Thymus (tissue), 11 donors: ENCODE results near the gene KCNIP1. TPM values are rescaled to one million over a fixed set of nuclear protein-coding genes. Genes with fewer than 3 reads are reported as not detected.

Experiments used
- DNase-seq, 9 donors: peaks; one replicate each; pipeline ENCODE4 v3.0.0-alpha.2; 2013; ENCODE audit warnings: low spot score in 9 of 9, low read depth in 6 of 9, missing footprints in 1 of 9
- H3K27ac ChIP-seq, 2 donors: one replicate each; pipeline ENCODE4 v1.5.1; 2013; ENCODE audit warnings: control low read depth in 1 of 2, low read depth in 1 of 2, low read length in 1 of 2, mild to moderate bottlenecking in 1 of 2, moderate library complexity in 1 of 2
- H3K27me3 ChIP-seq, 2 donors: one replicate each; pipeline ENCODE4 v1.5.1; 2013; ENCODE audit warnings: low read length in 1 of 2; ENCODE audit not compliant: control insufficient read depth in 2 of 2, insufficient read depth in 1 of 2
- H3K36me3 ChIP-seq, 2 donors: one replicate each; pipeline ENCODE4 v1.5.1; 2013; ENCODE audit warnings: low read length in 1 of 2, mild to moderate bottlenecking in 1 of 2, moderate library complexity in 1 of 2; ENCODE audit not compliant: control insufficient read depth in 2 of 2, insufficient read depth in 2 of 2
- H3K4me1 ChIP-seq, 2 donors: one replicate each; pipeline ENCODE4 v1.5.1; 2013; ENCODE audit warnings: low read length in 2 of 2; ENCODE audit not compliant: control insufficient read depth in 2 of 2, insufficient read depth in 2 of 2
- H3K4me3 ChIP-seq, 2 donors: one replicate each; pipeline ENCODE4 v1.5.1; 2013; ENCODE audit warnings: low read length in 2 of 2, control low read depth in 1 of 2, mild to moderate bottlenecking in 1 of 2
- H3K9me3 ChIP-seq, 2 donors: one replicate each; pipeline ENCODE4 v1.5.1; 2013; ENCODE audit warnings: low read length in 1 of 2, mild to moderate bottlenecking in 1 of 2; ENCODE audit not compliant: control insufficient read depth in 2 of 2, insufficient read depth in 1 of 2
- WGBS: extraction: QIAGEN DNeasy Blood & Tissue Kit; methylation state at CpG from one replicate; pipeline ENCODE4 v1.1.7; 2013; 5-methylcytosine and 5-hydroxymethylcytosine counted together
- polyA plus RNA-seq: library from polyadenylated mRNA; stranded (reverse); fragments of 200-250 nt; gene quantifications from one replicate; pipeline ENCODE4 v1.2.3, GENCODE V29; 2013
- total RNA-seq: library from RNA; stranded (reverse); fragments of 120-200 nt; gene quantifications from one replicate; pipeline ENCODE4 v1.2.4, GENCODE V29; 2013
- donor health status: healthy.

Gene KCNIP1
- total and polyA plus RNA-seq, 2 donors: 0.09 to 0.23 TPM

DNA sequence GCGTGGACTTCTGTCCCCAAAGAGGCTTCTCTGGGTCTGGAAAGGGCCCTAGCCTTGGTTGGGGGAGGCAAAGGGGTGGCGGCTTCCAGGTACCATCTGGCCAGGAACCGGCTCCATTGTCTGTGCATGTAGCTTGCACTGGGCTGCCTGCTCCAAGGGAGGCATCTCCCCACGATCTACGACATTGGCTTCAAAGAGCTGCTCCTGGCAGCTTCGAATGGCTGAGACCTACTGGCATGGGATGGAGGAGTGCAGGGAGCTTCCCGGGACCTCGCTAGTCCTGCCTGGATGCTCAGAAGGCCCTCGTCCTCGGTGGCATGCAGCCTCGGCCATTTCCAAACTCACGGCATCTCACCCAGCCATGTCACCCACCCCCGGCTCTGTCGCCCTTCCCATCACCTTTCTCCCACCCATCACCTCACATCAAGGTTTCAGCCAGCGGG lies 137.8 kb downstream of the KCNIP1 start:
- Histone ChIP-seq H3K4me3 (no peak overlapping the region), H3K36me3 (no peaks in the 10 kb centered on the region), H3K4me1 (no peaks in the 10 kb centered on the region), H3K27me3 (peaks cover 0 to 7% of the 10 kb centered on the region in 2 donors), H3K27ac (no peak overlapping the region), H3K9me3 (no peaks in the 10 kb centered on the region)
- DNase-seq: no peak
- WGBS: 94% methylated on average over 15 of the region's 15 CpGs

DNA sequence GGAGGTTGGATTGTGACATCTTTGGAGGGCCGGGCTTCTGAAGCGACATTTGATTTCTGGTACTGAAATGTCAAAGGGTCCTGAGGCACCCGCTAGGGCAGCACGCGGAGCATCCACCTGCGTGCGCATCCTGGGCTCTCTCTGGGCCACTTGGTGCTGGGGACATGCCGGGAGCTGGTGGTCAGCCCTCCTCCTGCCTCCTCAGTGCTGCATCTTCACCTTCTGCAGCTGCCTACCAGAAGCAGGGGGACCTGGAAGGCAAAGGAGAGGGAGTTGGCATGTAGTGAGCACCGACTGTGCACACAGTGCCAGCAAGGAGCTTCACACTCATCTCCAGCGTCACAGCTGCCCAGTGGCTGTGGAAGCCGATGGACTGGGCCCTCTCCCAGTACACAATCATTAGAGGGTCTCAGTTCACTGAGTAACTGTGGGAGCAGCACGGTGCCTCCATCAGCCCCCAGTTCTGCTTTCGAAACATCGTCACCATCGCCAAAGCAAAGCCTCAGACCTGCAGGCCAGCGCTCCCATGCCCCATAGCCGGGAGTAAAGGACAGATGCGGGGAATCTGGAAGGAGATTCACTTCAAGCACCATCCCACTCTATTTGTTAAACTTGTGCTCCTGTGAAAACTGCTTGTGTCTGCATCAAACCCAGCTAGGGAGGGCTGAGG lies 138.4 kb downstream of the KCNIP1 start:
- WGBS: 87% methylated on average over 18 of the region's 18 CpGs
- no peak for DNase-seq
- no peaks in the 10 kb centered on the region for H3K4me1 ChIP-seq
- H3K4me3 ChIP-seq: no peak overlapping the region
- H3K36me3 ChIP-seq: no peaks in the 10 kb centered on the region
- peaks cover 0 to 7% of the 10 kb centered on the region in 2 donors for H3K27me3 ChIP-seq
- no peak overlapping the region for H3K27ac ChIP-seq
- no peaks in the 10 kb centered on the region for H3K9me3 ChIP-seq

DNA sequence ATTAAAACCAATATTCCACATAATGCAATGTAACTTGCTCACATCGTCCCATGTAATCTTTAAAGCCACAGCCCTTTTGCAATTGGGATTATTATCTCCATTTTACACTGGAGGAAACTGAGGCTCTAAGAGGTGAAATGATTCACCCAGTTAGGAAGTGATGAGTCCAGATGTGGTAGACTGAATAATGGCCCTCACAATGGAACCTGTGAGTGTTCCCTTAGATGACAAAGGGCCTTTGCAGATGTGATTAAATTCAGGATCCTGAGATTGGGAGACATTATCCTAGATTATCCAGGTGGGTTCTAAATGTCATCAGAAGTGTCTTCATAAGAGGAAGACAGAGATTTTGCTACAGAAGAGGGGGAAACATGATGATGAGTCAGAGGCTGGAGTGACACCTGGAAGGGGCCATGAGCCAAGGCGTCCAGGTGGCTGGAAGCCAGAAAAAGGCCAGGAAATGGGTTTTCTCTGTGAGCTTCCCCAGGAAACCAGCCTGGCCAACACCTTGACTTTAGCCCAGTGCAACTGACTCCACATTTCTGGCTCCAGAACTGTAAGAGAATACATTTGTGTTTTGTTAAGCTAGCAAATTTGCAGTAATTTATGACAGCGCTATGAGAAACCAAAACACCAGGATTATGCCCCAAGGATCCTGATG lies 139.1 kb downstream of the KCNIP1 start:
- WGBS: 33% methylated on average over 3 of the region's 3 CpGs
- no peaks in the 10 kb centered on the region for H3K4me1 ChIP-seq
- H3K27me3 ChIP-seq: peaks cover 0 to 7% of the 10 kb centered on the region in 2 donors
- no peak overlapping the region for H3K4me3 ChIP-seq
- DNase-seq: no peak
- H3K27ac ChIP-seq: no peak overlapping the region
- no peaks in the 10 kb centered on the region for H3K9me3 ChIP-seq
- H3K36me3 ChIP-seq: no peaks in the 10 kb centered on the region

DNA sequence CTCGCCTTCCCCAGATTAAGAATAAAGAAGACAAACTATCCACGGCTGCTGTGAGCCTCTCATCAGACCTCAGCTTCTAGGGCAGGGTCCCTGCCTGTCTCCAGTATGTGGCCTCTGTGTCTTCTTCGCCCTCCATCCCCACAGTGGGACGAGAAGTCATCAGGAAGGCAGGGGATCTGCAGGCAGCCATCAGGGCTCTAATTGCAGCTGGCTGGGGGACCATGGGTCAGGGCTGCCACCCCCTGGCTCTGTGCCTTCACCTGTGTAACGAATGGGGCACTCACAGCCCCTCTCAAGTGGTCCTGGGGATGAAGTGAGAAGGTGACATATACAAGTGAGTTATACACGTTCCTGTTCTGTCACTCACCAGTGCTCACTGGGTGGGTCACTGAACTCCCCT lies 139.8 kb downstream of the KCNIP1 start:
- peaks cover 0 to 7% of the 10 kb centered on the region in 2 donors for H3K27me3 ChIP-seq
- H3K27ac ChIP-seq: no peak overlapping the region
- H3K4me3 ChIP-seq: no peak overlapping the region
- WGBS: 67% methylated on average over 6 of the region's 6 CpGs
- no peak for DNase-seq
- H3K9me3 ChIP-seq: no peaks in the 10 kb centered on the region
- H3K4me1 ChIP-seq: no peaks in the 10 kb centered on the region
- no peaks in the 10 kb centered on the region for H3K36me3 ChIP-seq

DNA sequence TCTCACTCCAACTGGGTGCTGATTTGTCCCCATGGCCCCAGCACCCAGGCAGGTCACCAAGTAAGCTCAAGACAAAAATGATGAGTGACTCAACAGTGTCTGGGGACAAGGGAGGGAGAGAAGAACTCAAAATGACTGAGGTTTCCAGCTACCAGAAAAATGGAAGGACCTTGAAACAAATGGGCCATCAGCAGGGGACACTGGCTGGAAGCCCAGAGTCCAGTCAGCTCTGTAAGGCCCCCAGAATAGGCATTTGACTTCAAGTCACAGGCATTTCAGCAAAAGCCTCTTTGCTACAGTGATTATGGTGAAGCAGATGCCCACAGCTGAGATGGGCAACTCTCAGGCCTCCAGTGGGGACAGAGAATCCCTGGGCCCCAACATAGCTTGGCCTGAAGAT lies 140.7 kb downstream of the KCNIP1 start:
- Histone ChIP-seq H3K4me1 (no peaks in the 10 kb centered on the region), H3K4me3 (no peak overlapping the region), H3K27me3 (peaks cover 0 to 7% of the 10 kb centered on the region in 2 donors), H3K9me3 (no peaks in the 10 kb centered on the region), H3K36me3 (no peaks in the 10 kb centered on the region), H3K27ac (no peak overlapping the region)
- no peak for DNase-seq

DNA sequence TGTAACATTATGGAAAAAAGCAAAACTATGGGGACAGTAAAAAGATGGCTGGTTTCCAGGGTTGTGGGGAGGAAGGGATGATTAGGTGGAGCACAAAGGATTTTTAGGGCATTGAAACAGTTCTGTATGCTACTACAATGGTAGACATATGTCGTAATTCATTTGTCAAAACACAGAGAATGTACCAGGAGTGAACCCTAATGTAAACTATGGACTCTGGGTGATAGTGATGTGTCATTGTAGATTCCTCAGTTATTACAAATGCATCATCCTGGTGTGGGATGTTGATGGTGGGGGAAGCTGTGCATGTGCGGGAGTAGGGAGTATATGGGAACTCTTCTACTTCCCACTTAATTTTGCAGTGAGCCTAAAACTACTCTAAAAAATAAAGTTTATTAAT lies 144.7 kb downstream of the KCNIP1 start:
- 96% methylated on average over 2 of the region's 2 CpGs for WGBS

DNA sequence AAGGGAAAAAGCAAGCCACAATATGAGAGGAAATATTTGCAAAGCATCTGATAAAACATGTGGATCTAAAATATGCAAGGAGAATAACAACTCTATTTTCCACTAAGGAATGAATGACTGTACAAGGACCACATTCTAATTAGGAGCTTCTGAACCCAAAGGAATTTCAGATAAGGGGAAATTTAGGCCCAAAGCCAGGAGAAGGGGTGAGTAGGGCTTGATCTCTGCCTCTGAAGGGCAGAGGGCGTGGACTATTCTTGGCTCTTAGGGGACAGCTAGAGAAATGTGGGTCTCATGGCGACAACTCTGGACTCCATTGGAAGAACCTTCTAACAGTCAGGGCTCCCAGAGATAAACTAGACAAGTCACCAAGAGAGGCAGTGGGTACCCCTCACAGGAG lies 147.0 kb downstream of the KCNIP1 start:
- Histone ChIP-seq H3K27me3 (no peaks in the 10 kb centered on the region), H3K27ac (no peak overlapping the region), H3K9me3 (no peaks in the 10 kb centered on the region), H3K36me3 (no peaks in the 10 kb centered on the region), H3K4me1 (no peaks in the 10 kb centered on the region), H3K4me3 (no peak overlapping the region)
- WGBS: 72% methylated on average over 2 of the region's 2 CpGs
- no peak for DNase-seq

More for the DNA sequence above, 144.7 kb downstream of the KCNIP1 start:
- no peak for DNase-seq
- H3K36me3 ChIP-seq: no peaks in the 10 kb centered on the region
- H3K4me3 ChIP-seq: no peak overlapping the region
- H3K9me3 ChIP-seq: no peaks in the 10 kb centered on the region
- no peaks in the 10 kb centered on the region for H3K27me3 ChIP-seq
- H3K27ac ChIP-seq: no peak overlapping the region
- no peaks in the 10 kb centered on the region for H3K4me1 ChIP-seq

DNA sequence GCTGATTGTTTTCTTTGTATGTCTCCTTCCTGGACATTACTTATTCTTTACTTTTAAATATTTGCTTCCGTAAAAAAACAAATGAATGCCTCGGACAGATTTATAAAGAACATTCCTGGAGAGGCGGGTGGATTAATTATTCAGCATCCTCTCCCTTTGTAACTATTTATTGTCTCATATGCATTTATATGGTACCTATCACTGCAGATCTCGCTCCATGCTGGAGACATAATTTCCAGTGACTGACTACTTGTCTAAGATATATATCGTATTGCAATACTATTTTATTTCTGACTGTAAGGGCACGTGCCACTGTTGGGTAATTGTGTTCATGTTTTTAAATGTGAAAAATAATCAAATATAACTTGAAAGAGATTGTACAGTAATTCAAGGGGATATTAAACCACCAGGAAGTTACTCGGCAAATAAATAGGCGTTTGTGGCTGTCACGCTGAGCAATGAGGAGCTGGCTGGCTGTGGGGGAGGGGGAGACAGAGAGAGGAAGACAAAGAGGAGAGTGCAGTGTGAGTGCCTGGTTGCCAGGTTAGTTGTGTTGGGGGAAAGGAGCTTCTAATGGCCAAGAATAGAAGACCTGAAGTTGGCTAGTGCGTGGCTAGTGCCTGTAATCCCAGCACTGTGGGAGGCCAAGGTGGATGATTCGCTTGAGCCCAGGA lies 147.9 kb downstream of the KCNIP1 start:
- Histone ChIP-seq H3K27me3 (no peaks in the 10 kb centered on the region), H3K9me3 (no peaks in the 10 kb centered on the region), H3K27ac (no peak overlapping the region), H3K36me3 (no peaks in the 10 kb centered on the region), H3K4me1 (no peaks in the 10 kb centered on the region), H3K4me3 (no peak overlapping the region)
- 68% methylated on average over 11 of the region's 11 CpGs for WGBS
- DNase-seq: no peak

DNA sequence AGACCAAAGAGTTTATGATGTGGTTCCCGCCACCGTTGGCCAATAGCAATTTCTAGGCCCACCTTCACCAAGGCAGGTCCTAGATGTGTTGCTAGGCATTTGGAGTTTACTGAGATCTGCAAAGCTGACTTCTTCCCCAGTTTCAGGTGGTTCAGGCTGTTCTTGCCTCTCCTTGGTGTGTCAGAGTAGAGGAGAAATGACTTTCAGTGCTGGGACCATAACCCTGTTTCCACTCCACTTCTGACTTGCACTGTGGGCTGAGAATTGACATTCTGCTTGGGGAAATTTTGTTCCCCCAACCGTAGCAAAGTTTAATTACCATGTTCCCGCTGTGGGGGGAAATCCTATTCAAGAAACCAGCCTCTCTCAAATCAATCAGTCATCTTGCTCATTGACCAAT lies 151.7 kb downstream of the KCNIP1 start:
- DNase-seq: no peak
- no peak overlapping the region for H3K4me3 ChIP-seq
- no peaks in the 10 kb centered on the region for H3K27me3 ChIP-seq
- no peaks in the 10 kb centered on the region for H3K9me3 ChIP-seq
- no peak overlapping the region for H3K27ac ChIP-seq
- H3K4me1 ChIP-seq: no peaks in the 10 kb centered on the region
- 94% methylated on average over 4 of the region's 4 CpGs for WGBS
- no peaks in the 10 kb centered on the region for H3K36me3 ChIP-seq
